OCI-LY7 (cell line): Measurements from ENCODE around the gene RSPH6A. TPM values are rescaled to one million over a fixed set of nuclear protein-coding genes. Genes with fewer than 3 reads are reported as not detected.

Experiments used
- BruUV-seq: library from RNA; stranded (reverse); fragments of 400-500 nt; replicated peaks from 2 replicates; lab custom pipeline; 2021; lab: Mats Ljungman, UMichigan
- CTCF ChIA-PET: fragments of 300-600 bp; sonication (Branson Sonifier 250); formaldehyde crosslinking; loops from one replicate; lab custom pipeline; 2022; ENCODE audit warnings: antibody characterized with exemption; ENCODE audit not compliant: unreplicated experiment; lab: Charles Lee
- POLR2A ChIA-PET: fragments of 300-600 bp; sonication (Branson Sonifier 250); formaldehyde crosslinking; loops from one replicate; lab custom pipeline; 2022; ENCODE audit warnings: antibody characterized with exemption; lab: Charles Lee
- DNase-seq: peaks from one replicate; pipeline ENCODE4 v3.0.0-alpha.2; 2015; ENCODE audit warnings: low spot score
- H2AFZ ChIP-seq: fragments of 200-600 bp; sonication (generic), shearing (Covaris generic); 2 replicates; pipeline ENCODE4 v1.6.1; 2014; ENCODE audit warnings: mild to moderate bottlenecking, antibody characterized with exemption, low read length, moderate library complexity
- H3K27ac ChIP-seq: fragments of 200-600 bp; sonication (generic); 2 replicates; pipeline ENCODE4 v1.5.1; 2014; ENCODE audit warnings: mixed run types, low read depth, mild to moderate bottlenecking, moderate library complexity, low read length, inconsistent platforms; ENCODE audit not compliant: poor library complexity, severe bottlenecking
- H3K36me3 ChIP-seq: fragments of 200-600 bp; sonication (generic); 2 replicates; pipeline ENCODE4 v1.6.1; 2014; ENCODE audit warnings: mild to moderate bottlenecking, antibody characterized with exemption, low read length, moderate library complexity, mixed read lengths; ENCODE audit not compliant: insufficient read depth
- H3K4me1 ChIP-seq: fragments of 200-600 bp; sonication (generic); 2 replicates; pipeline ENCODE4 v1.5.1; 2014; ENCODE audit warnings: mild to moderate bottlenecking, low read length; ENCODE audit not compliant: insufficient read depth, poor library complexity, severe bottlenecking
- H3K4me2 ChIP-seq: fragments of 200-600 bp; sonication (generic); 2 replicates; pipeline ENCODE4 v1.6.1; 2014; ENCODE audit warnings: mild to moderate bottlenecking, low read length
- H3K4me3 ChIP-seq: fragments of 200-600 bp; sonication (generic); 2 replicates; pipeline ENCODE4 v1.5.1; 2014; ENCODE audit warnings: mild to moderate bottlenecking, low read depth, low read length; ENCODE audit not compliant: poor library complexity, severe bottlenecking
- H3K79me2 ChIP-seq: fragments of 200-600 bp; sonication (generic); 2 replicates; pipeline ENCODE4 v1.6.1; 2016; ENCODE audit warnings: low read depth, mild to moderate bottlenecking, low read length, moderate library complexity, mixed read lengths; ENCODE audit not compliant: insufficient read depth
- H3K9me2 ChIP-seq: fragments of 200-600 bp; sonication (generic); 2 replicates; pipeline ENCODE4 v1.6.1; 2016; ENCODE audit warnings: mild to moderate bottlenecking, low read length, mixed read lengths; ENCODE audit not compliant: insufficient read depth
- H3K9me3 ChIP-seq: fragments of 200-600 bp; sonication (generic); 2 replicates; pipeline ENCODE4 v1.6.1; 2014; ENCODE audit warnings: mild to moderate bottlenecking, mixed run types, low read length, mixed read lengths
- H4K20me1 ChIP-seq: fragments of 200-600 bp; sonication (generic); 2 replicates; pipeline ENCODE4 v1.6.1; 2014; ENCODE audit warnings: mild to moderate bottlenecking, antibody characterized with exemption, low read length, moderate library complexity, mixed read lengths; ENCODE audit not compliant: insufficient read depth
- EZH2phosphoT487 ChIP-seq: fragments of 200-600 bp; sonication (generic); IDR thresholded peaks from 2 replicates; pipeline ENCODE4 v1.6.1; 2018; ENCODE audit warnings: low read depth, borderline replicate concordance, mild to moderate bottlenecking, mixed run types, antibody characterized with exemption, low read length, moderate library complexity, mixed read lengths
- intact Hi-C: fragments of 100-400 bp; cut with micrococcal nuclease; formaldehyde crosslinking; loops from one replicate; pipeline ENCODE4 v1.10.0; 2022; ENCODE audit not compliant: unreplicated experiment
- total RNA-seq, 2 experiments: library from RNA; depleted of rRNA in 1 of 2; stranded (reverse); fragments of >200 nt in 1 of 2; shearing (Covaris generic) in 1 of 2; gene quantifications; 2 replicates each; pipeline ENCODE4 v1.2.3, GENCODE V29; 2014 to 2022
- TF ChIP-seq, protein P1 (sequence below): fragments of 200-600 bp; sonication (generic); conservative IDR thresholded peaks from 2 replicates; pipeline ENCODE4 v1.5.1; 2014; ENCODE audit warnings: mild to moderate bottlenecking, antibody characterized with exemption, low read length, moderate library complexity, mixed read lengths

The RSPH6A gene
- total RNA-seq, 2 experiments from 2014 or later, result 0.16 to 0.72 TPM

DNA sequence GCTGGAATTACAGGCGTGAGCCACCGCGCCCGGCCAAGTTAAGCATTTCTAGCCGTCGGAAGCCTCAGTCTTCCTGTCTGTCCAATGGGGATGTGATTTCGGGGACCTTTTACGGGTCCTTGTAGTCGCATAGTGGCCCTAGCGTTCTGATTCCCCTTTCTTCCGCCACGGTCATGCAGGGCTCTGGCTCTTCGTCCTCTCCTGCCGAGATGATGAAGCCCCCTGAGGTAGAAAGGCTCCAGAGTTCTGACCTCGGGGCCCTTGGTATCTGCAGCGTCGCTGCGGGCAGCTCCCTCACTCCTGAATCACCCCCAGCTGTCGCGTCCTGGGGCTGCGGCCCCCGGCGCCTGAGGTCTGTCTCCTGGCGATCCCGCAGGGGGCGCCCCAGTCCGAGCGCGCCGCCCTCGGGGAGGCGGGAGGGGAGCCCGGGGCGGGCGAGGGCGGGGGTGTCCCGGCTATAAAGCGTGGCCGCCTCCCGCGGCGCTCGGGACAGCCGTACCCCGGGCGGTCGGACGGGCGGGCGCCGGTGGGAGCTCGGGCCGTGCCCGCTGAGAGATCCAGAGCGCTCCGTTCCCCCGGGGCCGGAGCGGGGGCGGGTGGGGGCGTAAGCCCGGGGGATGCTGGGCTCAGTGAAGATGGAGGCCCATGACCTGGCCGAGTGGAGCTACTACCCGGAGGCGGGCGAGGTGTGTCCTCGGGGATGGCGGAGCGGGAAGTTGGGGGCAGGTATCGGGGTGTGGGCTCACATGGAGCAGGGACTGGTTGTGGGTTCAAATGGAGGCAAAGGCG lies 48.9 kb upstream of the RSPH6A start, which contains the start of gene FOXA3:
TSS of gene FOXA3 (plus strand) at position 487 of the 789 bp plus-strand sequence. CDS start at position 618, 131 bp downstream.
- H3K79me2 ChIP-seq, result peaks cover 34% of the 10 kb centered on the region
- peak within 1 kb of the TSS; percentile 69; the same call in 1 of the 2 replicates for H2AFZ ChIP-seq
- intact Hi-C loops, result loop anchor here (1.0 kb wide), 1 partner anchor 19 kb away; no protein-coding TSS in a partner anchor
- ChIA-PET POLR2A (interaction anchor here (0.7 to 2.1 kb wide), 5 partner anchors 18 to 460 kb away, joined by 3 to 8 read pairs (median 4); partner anchors contain the start of genes MYPOP and SIX5), CTCF (interaction anchor here (0.9 kb wide), 1 partner anchor 18 kb away, joined by 4 read pairs; no protein-coding TSS in a partner anchor)
- TF ChIP-seq, protein P1, sequence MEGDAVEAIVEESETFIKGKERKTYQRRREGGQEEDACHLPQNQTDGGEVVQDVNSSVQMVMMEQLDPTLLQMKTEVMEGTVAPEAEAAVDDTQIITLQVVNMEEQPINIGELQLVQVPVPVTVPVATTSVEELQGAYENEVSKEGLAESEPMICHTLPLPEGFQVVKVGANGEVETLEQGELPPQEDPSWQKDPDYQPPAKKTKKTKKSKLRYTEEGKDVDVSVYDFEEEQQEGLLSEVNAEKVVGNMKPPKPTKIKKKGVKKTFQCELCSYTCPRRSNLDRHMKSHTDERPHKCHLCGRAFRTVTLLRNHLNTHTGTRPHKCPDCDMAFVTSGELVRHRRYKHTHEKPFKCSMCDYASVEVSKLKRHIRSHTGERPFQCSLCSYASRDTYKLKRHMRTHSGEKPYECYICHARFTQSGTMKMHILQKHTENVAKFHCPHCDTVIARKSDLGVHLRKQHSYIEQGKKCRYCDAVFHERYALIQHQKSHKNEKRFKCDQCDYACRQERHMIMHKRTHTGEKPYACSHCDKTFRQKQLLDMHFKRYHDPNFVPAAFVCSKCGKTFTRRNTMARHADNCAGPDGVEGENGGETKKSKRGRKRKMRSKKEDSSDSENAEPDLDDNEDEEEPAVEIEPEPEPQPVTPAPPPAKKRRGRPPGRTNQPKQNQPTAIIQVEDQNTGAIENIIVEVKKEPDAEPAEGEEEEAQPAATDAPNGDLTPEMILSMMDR, result peak; percentile 77
- peak; percentile 63; the same call in 1 of the 2 replicates for TF ChIP-seq EZH2phosphoT487
- no peaks in the 10 kb centered on the region for H3K9me2 ChIP-seq
- peaks cover 20% of the 10 kb centered on the region for H3K4me1 ChIP-seq
- no peaks in the 10 kb centered on the region for H4K20me1 ChIP-seq
- no TSS peak for BruUV-seq
- peak within 1 kb of the TSS; percentile 82 for H3K4me3 ChIP-seq
- peak; percentile 64 for DNase-seq
- peaks cover 18% of the 10 kb centered on the region for H3K36me3 ChIP-seq
- no peak within 1 kb of the TSS for H3K27ac ChIP-seq
- peak within 1 kb of the TSS; percentile 91 for H3K4me2 ChIP-seq
- no peaks in the 10 kb centered on the region for H3K9me3 ChIP-seq

DNA sequence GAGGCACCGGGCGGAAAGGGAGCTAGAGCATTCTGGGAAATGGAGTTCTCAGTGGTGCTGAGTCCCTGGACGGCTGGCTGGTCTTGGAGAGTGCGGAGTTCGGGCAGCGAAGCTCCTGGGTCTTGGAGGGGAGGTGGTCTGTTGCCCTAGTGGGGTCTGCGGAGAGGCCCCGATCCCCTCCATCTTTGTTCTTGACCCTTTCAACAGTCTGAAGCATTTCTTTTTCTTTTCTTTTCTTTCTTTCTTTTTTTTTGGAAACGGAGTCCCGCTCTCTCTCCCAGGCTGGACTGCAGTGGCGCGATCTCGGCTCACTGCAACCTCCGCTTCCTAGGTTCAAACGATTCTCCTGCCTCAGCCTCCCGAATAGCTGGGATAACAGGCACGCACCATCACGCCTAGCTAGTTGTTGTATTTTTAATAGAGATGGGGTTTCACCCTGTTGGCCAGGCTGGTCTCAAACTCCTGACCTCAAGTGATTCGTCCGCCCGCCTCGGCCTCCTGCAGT lies 48.3 kb upstream of the RSPH6A start:
- Histone ChIP-seq H2AFZ (peak overlapping the region; percentile 69; the same call in 1 of the 2 replicates), H3K36me3 (peaks cover 24% of the 10 kb centered on the region), H3K79me2 (peaks cover 38% of the 10 kb centered on the region), H4K20me1 (no peaks in the 10 kb centered on the region), H3K9me2 (no peaks in the 10 kb centered on the region), H3K4me2 (peak overlapping the region; percentile 91), H3K27ac (no peak overlapping the region), H3K4me3 (peak overlapping the region; percentile 82), H3K9me3 (no peaks in the 10 kb centered on the region), H3K4me1 (peaks cover 20% of the 10 kb centered on the region)
- ChIA-PET CTCF (interaction anchor here (0.9 kb wide), 1 partner anchor 19 kb away, joined by 4 read pairs; no protein-coding TSS in a partner anchor), POLR2A (interaction anchor here (0.7 to 2.1 kb wide), 5 partner anchors 19 to 459 kb away, joined by 3 to 8 read pairs (median 4); partner anchors contain the start of genes MYPOP and SIX5)
- DNase-seq, result no peak
- TF ChIP-seq, protein P1, result no peak
- no peak for TF ChIP-seq EZH2phosphoT487
- no TSS peak for BruUV-seq
- intact Hi-C loops, result loop anchor here (1.0 kb wide), 1 partner anchor 20 kb away; no protein-coding TSS in a partner anchor
